Astrocyte of the cerebellum (primary cell): ENCODE measurements around the gene STARD7.
"Not testable (repeated sequence)": the region's sequence is repeated elsewhere in the genome, so short reads cannot be mapped to it uniquely, and the experiment has no call there.

ENCODE experiments used
- DNase-seq: peaks from one replicate; pipeline ENCODE4 v3.0.0-alpha.2; 2011; ENCODE audit warnings: low read depth
- H3K4me3 ChIP-seq: 2 replicates; pipeline ENCODE4 v1.5.1; 2011; ENCODE audit warnings: mild to moderate bottlenecking, low read depth, low read length, moderate library complexity
- in situ Hi-C: cut with HindIII; loops from 2 replicates; pipeline ENCODE4 v1.10.0; 2017; ENCODE audit warnings: low sequenced_read_pairs
- TF ChIP-seq, protein P1 (sequence below): IDR thresholded peaks from 2 replicates; pipeline ENCODE4 v1.5.1; 2012; ENCODE audit warnings: low read length, low read depth, moderate library complexity, mild to moderate bottlenecking; ENCODE audit errors: missing control alignments

STARD7 gene, protein sequence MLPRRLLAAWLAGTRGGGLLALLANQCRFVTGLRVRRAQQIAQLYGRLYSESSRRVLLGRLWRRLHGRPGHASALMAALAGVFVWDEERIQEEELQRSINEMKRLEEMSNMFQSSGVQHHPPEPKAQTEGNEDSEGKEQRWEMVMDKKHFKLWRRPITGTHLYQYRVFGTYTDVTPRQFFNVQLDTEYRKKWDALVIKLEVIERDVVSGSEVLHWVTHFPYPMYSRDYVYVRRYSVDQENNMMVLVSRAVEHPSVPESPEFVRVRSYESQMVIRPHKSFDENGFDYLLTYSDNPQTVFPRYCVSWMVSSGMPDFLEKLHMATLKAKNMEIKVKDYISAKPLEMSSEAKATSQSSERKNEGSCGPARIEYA

DNA sequence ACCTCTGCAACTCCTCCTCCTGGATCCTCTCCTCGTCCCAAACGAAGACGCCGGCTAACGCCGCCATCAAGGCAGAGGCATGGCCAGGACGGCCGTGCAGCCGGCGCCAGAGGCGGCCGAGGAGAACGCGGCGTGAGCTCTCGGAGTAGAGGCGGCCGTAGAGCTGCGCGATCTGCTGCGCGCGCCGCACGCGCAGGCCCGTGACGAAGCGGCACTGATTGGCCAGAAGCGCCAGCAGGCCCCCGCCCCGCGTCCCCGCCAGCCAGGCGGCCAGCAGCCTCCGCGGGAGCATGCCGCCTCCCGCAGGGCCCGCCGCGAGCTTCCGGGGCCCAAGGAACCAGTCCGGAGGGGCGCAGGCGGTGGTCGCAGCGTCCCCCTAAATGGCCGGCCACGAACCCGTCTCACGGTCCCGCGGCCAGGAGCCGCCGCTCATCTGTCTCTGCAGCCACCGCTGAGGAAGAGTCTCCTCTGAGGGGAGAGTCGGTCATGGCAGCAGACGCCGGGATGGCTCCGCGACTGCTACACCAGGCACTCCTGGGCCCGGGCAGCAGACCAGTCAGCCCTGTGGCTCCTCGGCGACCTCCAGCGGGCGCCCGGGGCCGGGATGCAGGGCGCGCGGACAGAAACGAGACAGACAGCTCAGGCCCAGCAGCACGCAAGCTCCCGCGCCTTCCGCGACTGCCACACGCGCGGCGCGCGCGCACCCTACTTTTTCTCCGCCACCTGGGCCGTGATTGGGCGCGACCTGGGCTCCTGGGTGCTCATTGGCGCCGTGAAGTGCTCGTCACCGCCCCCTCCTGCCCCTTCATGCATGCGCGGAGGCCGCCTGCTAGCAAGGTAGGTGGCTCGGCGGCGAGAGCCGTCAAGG, at the start of gene STARD7:
Gene STARD7 (minus strand): TSS at position 685 of the 868 bp plus-strand sequence. CDS start 393 bp downstream, at position 292.
- DNase-seq, result peak; percentile 93
- in situ Hi-C loops, result no loop called here
- peak within 1 kb of the TSS; percentile 72 for H3K4me3 ChIP-seq
- TF ChIP-seq, protein P1, sequence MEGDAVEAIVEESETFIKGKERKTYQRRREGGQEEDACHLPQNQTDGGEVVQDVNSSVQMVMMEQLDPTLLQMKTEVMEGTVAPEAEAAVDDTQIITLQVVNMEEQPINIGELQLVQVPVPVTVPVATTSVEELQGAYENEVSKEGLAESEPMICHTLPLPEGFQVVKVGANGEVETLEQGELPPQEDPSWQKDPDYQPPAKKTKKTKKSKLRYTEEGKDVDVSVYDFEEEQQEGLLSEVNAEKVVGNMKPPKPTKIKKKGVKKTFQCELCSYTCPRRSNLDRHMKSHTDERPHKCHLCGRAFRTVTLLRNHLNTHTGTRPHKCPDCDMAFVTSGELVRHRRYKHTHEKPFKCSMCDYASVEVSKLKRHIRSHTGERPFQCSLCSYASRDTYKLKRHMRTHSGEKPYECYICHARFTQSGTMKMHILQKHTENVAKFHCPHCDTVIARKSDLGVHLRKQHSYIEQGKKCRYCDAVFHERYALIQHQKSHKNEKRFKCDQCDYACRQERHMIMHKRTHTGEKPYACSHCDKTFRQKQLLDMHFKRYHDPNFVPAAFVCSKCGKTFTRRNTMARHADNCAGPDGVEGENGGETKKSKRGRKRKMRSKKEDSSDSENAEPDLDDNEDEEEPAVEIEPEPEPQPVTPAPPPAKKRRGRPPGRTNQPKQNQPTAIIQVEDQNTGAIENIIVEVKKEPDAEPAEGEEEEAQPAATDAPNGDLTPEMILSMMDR, result no peak

DNA sequence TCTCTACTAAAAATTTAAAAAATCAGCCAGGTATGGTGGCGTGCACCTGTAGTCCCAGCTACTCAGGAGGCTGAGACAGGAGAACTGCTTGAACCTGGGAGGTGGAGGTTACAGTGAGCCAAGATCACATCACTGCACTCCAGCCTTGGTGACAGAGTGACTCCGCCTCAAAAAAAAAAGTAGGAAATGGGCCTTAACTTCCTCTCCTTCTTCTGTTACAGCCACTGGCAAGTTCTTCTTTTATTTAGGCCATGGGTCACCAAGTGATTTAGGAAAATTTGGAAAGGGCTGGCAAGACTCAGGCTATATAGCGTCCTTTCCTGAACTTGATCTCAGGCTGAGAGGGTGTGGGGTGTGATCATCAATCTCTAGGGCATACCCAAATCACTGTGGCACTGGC, 49.1 kb upstream of the STARD7 start:
- in situ Hi-C loops, H3K4me3 ChIP-seq, DNase-seq: not testable (repeated sequence)

DNA sequence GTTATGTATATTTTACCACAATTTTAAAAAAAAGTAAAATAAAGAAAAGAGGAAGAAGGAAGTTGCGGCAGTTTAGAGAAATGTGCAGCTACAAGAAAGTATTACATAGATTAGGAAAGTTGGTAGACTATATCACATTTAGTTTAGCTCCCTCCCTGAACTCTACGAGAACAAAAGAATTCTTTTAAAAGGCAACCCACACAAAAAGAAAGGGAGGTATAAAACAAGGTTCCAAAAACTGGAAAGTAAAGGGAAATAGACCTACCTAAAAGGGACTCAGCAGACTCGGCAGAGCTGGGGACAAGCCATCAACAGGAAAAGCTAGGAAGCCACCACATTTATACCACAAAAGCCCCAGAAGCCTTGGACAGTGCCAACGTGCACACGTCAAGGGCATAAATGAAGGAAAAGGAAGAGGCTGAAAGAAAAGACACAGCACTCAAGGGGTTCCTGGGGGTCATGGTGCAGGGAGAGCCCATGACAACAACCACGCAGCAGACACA, 48.0 kb upstream of the STARD7 start:
- TF ChIP-seq, protein P1, result no peak
- DNase-seq, result no peak
- H3K4me3 ChIP-seq, result no peak overlapping the region
- in situ Hi-C loops, result no loop called here

DNA sequence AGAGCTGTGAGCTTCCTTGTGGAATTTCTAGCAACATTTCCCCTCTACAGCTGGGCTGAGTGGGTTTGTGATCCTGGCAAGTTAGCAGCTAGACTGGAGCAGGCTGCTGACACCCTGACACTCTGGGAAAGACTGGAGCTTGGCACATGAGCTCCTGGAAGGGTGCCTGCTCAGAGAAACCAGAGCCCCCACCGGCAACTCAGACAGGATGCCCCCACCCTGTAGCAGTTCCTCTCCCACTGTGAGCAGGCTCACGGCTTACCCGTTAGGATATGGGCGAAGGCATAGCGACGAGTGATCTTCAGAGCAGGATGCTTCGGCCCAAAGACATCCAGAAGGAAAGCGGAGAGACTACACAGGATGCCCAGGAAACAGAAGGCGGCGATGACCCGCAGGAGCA, 45.9 kb upstream of the STARD7 start:
- no peak for DNase-seq
- no peak overlapping the region for H3K4me3 ChIP-seq
- TF ChIP-seq, protein P1, result no peak
- in situ Hi-C loops, result no loop called here

DNA sequence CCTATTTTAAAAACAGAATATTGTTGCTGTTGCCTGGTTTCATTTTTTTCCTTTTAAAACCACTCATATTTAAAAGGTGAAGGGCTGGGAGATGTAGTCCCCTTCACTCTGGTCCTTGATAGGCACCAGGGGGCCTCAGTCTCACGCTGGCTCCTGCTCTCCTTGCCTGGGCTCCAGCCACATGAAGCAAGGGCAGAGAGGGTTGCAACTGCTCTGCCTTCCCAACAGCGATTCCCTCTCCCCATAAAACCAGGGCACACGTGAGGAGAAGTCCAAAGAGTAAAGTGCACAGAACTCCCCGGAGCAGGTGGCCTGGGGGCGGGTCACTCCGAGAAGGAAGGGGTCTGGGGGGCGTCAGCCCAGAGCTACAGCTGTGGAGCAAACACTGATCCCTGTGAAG, 44.4 kb upstream of the STARD7 start:
- DNase-seq, result no peak
- TF ChIP-seq, protein P1, result no peak
- H3K4me3 ChIP-seq, result no peak overlapping the region
- in situ Hi-C loops, result no loop called here

DNA sequence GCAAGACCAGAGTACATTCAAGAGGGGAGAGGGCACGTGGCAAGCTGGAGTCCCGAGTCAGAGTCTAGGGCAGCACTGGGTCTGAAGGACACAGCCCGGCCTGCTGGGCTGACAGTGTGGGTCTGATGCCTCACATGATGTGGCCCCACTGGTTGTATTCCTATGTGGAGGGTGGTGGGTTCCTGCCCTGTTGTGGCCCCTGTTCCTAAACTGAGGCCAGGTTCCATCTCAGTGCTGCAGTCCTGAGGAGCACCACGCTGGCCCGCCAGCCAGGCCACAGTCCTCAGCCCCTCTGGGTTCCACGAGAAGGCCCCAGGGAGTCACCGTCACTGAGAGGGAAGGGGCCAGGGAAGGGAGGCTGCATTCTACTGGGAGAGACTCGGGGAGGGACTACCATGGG, 43.9 kb upstream of the STARD7 start:
- in situ Hi-C loops, result no loop called here
- no peak overlapping the region for H3K4me3 ChIP-seq
- TF ChIP-seq, protein P1, result no peak
- no peak for DNase-seq

DNA sequence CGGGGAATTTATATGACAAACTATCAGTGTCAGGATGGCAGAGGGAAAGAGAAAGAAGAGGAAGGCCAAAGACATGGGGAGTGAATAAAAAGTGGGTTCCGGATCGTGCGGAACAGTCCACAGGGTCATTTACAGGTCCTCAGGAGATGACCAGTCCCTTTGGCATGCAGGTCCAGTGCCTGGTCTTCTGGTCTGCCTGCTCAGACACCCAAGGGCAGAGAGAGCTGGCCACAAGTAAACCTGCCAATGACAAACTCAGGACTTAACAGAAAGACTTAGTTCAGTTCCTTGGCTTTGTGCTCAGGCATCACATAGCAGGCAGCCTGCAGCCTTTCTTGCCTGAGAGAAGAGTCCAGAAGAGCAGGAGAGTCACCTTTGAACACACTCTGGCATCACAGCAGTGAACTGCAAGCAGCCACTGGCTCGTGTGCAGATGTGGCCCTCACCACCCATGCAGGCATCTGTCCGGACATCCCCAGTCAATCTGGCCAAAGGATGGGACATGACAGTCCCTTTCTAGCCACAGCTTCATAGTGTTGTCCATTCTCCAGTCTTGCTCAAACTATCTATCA, 43.2 kb upstream of the STARD7 start:
- no peak overlapping the region for H3K4me3 ChIP-seq
- DNase-seq, result peak; percentile 87
- TF ChIP-seq, protein P1, result no peak
- in situ Hi-C loops, result no loop called here
